OCI-LY7 (cell line): ENCODE data around the gene STPG1. TPM values are rescaled to one million over a fixed set of nuclear protein-coding genes. Genes with fewer than 3 reads are reported as not detected.

Experiments used
- BruUV-seq: library from RNA; stranded (reverse); fragments of 400-500 nt; replicated peaks from 2 replicates; lab custom pipeline; 2021; lab: Mats Ljungman, UMichigan
- CTCF ChIA-PET: fragments of 300-600 bp; sonication (Branson Sonifier 250); formaldehyde crosslinking; loops from one replicate; lab custom pipeline; 2022; ENCODE audit warnings: antibody characterized with exemption; ENCODE audit not compliant: unreplicated experiment; lab: Charles Lee
- POLR2A ChIA-PET: fragments of 300-600 bp; sonication (Branson Sonifier 250); formaldehyde crosslinking; loops from one replicate; lab custom pipeline; 2022; ENCODE audit warnings: antibody characterized with exemption; lab: Charles Lee
- DNase-seq: peaks from one replicate; pipeline ENCODE4 v3.0.0-alpha.2; 2015; ENCODE audit warnings: low spot score
- H2AFZ ChIP-seq: fragments of 200-600 bp; sonication (generic), shearing (Covaris generic); 2 replicates; pipeline ENCODE4 v1.6.1; 2014; ENCODE audit warnings: mild to moderate bottlenecking, antibody characterized with exemption, low read length, moderate library complexity
- H3K27ac ChIP-seq: fragments of 200-600 bp; sonication (generic); 2 replicates; pipeline ENCODE4 v1.5.1; 2014; ENCODE audit warnings: mixed run types, low read depth, mild to moderate bottlenecking, moderate library complexity, low read length, inconsistent platforms; ENCODE audit not compliant: poor library complexity, severe bottlenecking
- H3K36me3 ChIP-seq: fragments of 200-600 bp; sonication (generic); 2 replicates; pipeline ENCODE4 v1.6.1; 2014; ENCODE audit warnings: mild to moderate bottlenecking, antibody characterized with exemption, low read length, moderate library complexity, mixed read lengths; ENCODE audit not compliant: insufficient read depth
- H3K4me1 ChIP-seq: fragments of 200-600 bp; sonication (generic); 2 replicates; pipeline ENCODE4 v1.5.1; 2014; ENCODE audit warnings: mild to moderate bottlenecking, low read length; ENCODE audit not compliant: insufficient read depth, poor library complexity, severe bottlenecking
- H3K4me2 ChIP-seq: fragments of 200-600 bp; sonication (generic); 2 replicates; pipeline ENCODE4 v1.6.1; 2014; ENCODE audit warnings: mild to moderate bottlenecking, low read length
- H3K4me3 ChIP-seq: fragments of 200-600 bp; sonication (generic); 2 replicates; pipeline ENCODE4 v1.5.1; 2014; ENCODE audit warnings: mild to moderate bottlenecking, low read depth, low read length; ENCODE audit not compliant: poor library complexity, severe bottlenecking
- H3K79me2 ChIP-seq: fragments of 200-600 bp; sonication (generic); 2 replicates; pipeline ENCODE4 v1.6.1; 2016; ENCODE audit warnings: low read depth, mild to moderate bottlenecking, low read length, moderate library complexity, mixed read lengths; ENCODE audit not compliant: insufficient read depth
- H3K9me2 ChIP-seq: fragments of 200-600 bp; sonication (generic); 2 replicates; pipeline ENCODE4 v1.6.1; 2016; ENCODE audit warnings: mild to moderate bottlenecking, low read length, mixed read lengths; ENCODE audit not compliant: insufficient read depth
- H3K9me3 ChIP-seq: fragments of 200-600 bp; sonication (generic); 2 replicates; pipeline ENCODE4 v1.6.1; 2014; ENCODE audit warnings: mild to moderate bottlenecking, mixed run types, low read length, mixed read lengths
- H4K20me1 ChIP-seq: fragments of 200-600 bp; sonication (generic); 2 replicates; pipeline ENCODE4 v1.6.1; 2014; ENCODE audit warnings: mild to moderate bottlenecking, antibody characterized with exemption, low read length, moderate library complexity, mixed read lengths; ENCODE audit not compliant: insufficient read depth
- CTCF ChIP-seq: fragments of 200-600 bp; sonication (generic); conservative IDR thresholded peaks from 2 replicates; pipeline ENCODE4 v1.5.1; 2014; ENCODE audit warnings: mild to moderate bottlenecking, antibody characterized with exemption, low read length, moderate library complexity, mixed read lengths
- EZH2phosphoT487 ChIP-seq: fragments of 200-600 bp; sonication (generic); IDR thresholded peaks from 2 replicates; pipeline ENCODE4 v1.6.1; 2018; ENCODE audit warnings: low read depth, borderline replicate concordance, mild to moderate bottlenecking, mixed run types, antibody characterized with exemption, low read length, moderate library complexity, mixed read lengths
- intact Hi-C: fragments of 100-400 bp; cut with micrococcal nuclease; formaldehyde crosslinking; loops from one replicate; pipeline ENCODE4 v1.10.0; 2022; ENCODE audit not compliant: unreplicated experiment
- total RNA-seq, 2 experiments: library from RNA; depleted of rRNA in 1 of 2; stranded (reverse); fragments of >200 nt in 1 of 2; shearing (Covaris generic) in 1 of 2; gene quantifications; 2 replicates each; pipeline ENCODE4 v1.2.3, GENCODE V29; 2014 to 2022

STPG1 gene
- total RNA-seq, 2 experiments from 2014 or later, result 5.1 to 9.6 TPM

- no peak overlapping the region for H3K4me2 ChIP-seq
- no peak for TF ChIP-seq CTCF
- no peak for TF ChIP-seq EZH2phosphoT487
- H3K9me3 ChIP-seq, result no peaks in the 10 kb centered on the region
- intact Hi-C loops, result no loop called here
- no peak overlapping the region for H3K4me3 ChIP-seq
- no peak overlapping the region for H3K27ac ChIP-seq
- POLR2A ChIA-PET, result no interaction called here
- no peak overlapping the region for H2AFZ ChIP-seq
- H4K20me1 ChIP-seq, result no peaks in the 10 kb centered on the region
- H3K9me2 ChIP-seq, result no peaks in the 10 kb centered on the region
- DNase-seq, result no peak
- CTCF ChIA-PET, result no interaction called here
- H3K4me1 ChIP-seq, result peaks cover 16% of the 10 kb centered on the region
- no peaks in the 10 kb centered on the region for H3K79me2 ChIP-seq
- BruUV-seq, result no TSS peak
- H3K36me3 ChIP-seq, result no peaks in the 10 kb centered on the region
Measured at GRCh38 chr1:24315391-24315790, 98.2 kb downstream of the STPG1 start.

GRCh38 chr1:24311741-24312140, 101.8 kb downstream of the STPG1 start:
- Histone ChIP-seq H3K4me3 (no peak overlapping the region), H3K4me1 (no peaks in the 10 kb centered on the region), H3K36me3 (no peaks in the 10 kb centered on the region), H2AFZ (no peak overlapping the region), H3K79me2 (no peaks in the 10 kb centered on the region), H3K27ac (no peak overlapping the region), H4K20me1 (no peaks in the 10 kb centered on the region), H3K9me3 (no peaks in the 10 kb centered on the region), H3K4me2 (no peak overlapping the region), H3K9me2 (no peaks in the 10 kb centered on the region)
- no peak for TF ChIP-seq CTCF
- TF ChIP-seq EZH2phosphoT487, result no peak
- ChIA-PET POLR2A (no interaction called here), CTCF (no interaction called here)
- DNase-seq, result no peak
- intact Hi-C loops, result no loop called here
- BruUV-seq, result no TSS peak

- no peaks in the 10 kb centered on the region for H4K20me1 ChIP-seq
- ChIA-PET CTCF (no interaction called here), POLR2A (no interaction called here)
- H3K4me2 ChIP-seq, result no peak overlapping the region
- TF ChIP-seq CTCF (no peak), EZH2phosphoT487 (no peak)
- BruUV-seq, result no TSS peak
- no peak overlapping the region for H3K4me3 ChIP-seq
- H3K27ac ChIP-seq, result no peak overlapping the region
- H2AFZ ChIP-seq, result no peak overlapping the region
- H3K4me1 ChIP-seq, result no peaks in the 10 kb centered on the region
- no peaks in the 10 kb centered on the region for H3K9me3 ChIP-seq
- no peak for DNase-seq
- intact Hi-C loops, result no loop called here
- H3K9me2 ChIP-seq, result no peaks in the 10 kb centered on the region
- no peaks in the 10 kb centered on the region for H3K36me3 ChIP-seq
- no peaks in the 10 kb centered on the region for H3K79me2 ChIP-seq
Measured at GRCh38 chr1:24311234-24311633, 102.3 kb downstream of the STPG1 start.
